K562 (cell line): ENCODE results near the gene COL4A1.

Source experiments
- EP300 ChIP-seq: IDR thresholded peaks from 2 replicates; pipeline ENCODE4 v1.6.1; 2012; ENCODE audit warnings: low read length, improper control_type of control experiment
- HMG20A ChIP-seq: fragments of 450-650 bp; formaldehyde crosslinking; conservative IDR thresholded peaks from 2 replicates; pipeline ENCODE4 v1.4.0; 2020; ENCODE audit warnings: mild to moderate bottlenecking, mixed read lengths
- POLR3A ChIP-seq: IDR thresholded peaks from 2 replicates; pipeline ENCODE4 v1.6.1; 2011; ENCODE audit warnings: borderline replicate concordance, mild to moderate bottlenecking, moderate library complexity; ENCODE audit not compliant: insufficient read length, insufficient read depth; ENCODE audit errors: extremely low read depth

GRCh38 chr13:110211735-110212134 is 95.2 kb downstream of the COL4A1 start:
- TF ChIP-seq HMG20A (CRISPR knock-in tag) (no peak), EP300 (no peak), POLR3A (no peak)
